ENCODE results near the gene RUNX3. TPM values are rescaled to one million over a fixed set of nuclear protein-coding genes. Genes with fewer than 3 reads are reported as not detected.

Gene RUNX3
- total and polyA plus RNA-seq, 2 donors (not counting 3 experiments of a cell fraction or from before 2014, with no cell fraction given) = not detected

GRCh38 chr1:24849672-24850295 is 80.3 kb downstream of the RUNX3 start:
- Histone ChIP-seq H3K79me2 (ENCODE audit: control insufficient read depth, insufficient read depth, low read length) (no peaks in the 10 kb centered on the region), H3K9me1 (replicated peaks; ENCODE audit: control insufficient read depth, extremely low read depth, insufficient read depth, low read length) (no peaks in the 10 kb centered on the region), H3K9me3 (replicated peaks; ENCODE audit: control insufficient read depth, insufficient read depth, low read length) (no peaks in the 10 kb centered on the region), H3K27ac (ENCODE audit: insufficient read depth, low read depth, low read length) (no peak overlapping the region), H4K20me1 (replicated peaks; ENCODE audit: control insufficient read depth, extremely low read depth, insufficient read depth, low read length) (no peaks in the 10 kb centered on the region), H2AFZ (ENCODE audit: low read depth, low read length) (no peak overlapping the region), H3K4me3 (replicated peaks in 1 of 3; ENCODE audit: insufficient read depth in 1 of 3, low read depth in 1 of 3, low read length in 3 of 3) (no peak overlapping the region), H3K36me3 (ENCODE audit: control insufficient read depth in 2 of 2, extremely low read depth in 1 of 2, insufficient read depth in 2 of 2, low read length in 2 of 2) (no peaks in the 10 kb centered on the region), H3K9ac (replicated peaks; ENCODE audit: extremely low read depth, insufficient read depth, low read length) (no peak overlapping the region), H3K27me3 (ENCODE audit: control insufficient read depth in 2 of 2, insufficient read depth in 2 of 2, low read length in 2 of 2) (no peaks in the 10 kb centered on the region), H3K4me1 (ENCODE audit: control insufficient read depth, extremely low read depth, insufficient read depth, low read length) (peaks cover 23% of the 10 kb centered on the region), H3K4me2 (ENCODE audit: insufficient read depth, low read length) (no peak overlapping the region)
- CTCF ChIA-PET = interaction anchor here (0.6 to 5.5 kb wide), 7 partner anchors 13 to 251 kb away, joined by 3 to 37 read pairs (median 6); no protein-coding TSS in a partner anchor
- no TSS peak for BruUV-seq (replicated peaks)
- POLR2A ChIA-PET = interaction anchor here (0.6 to 2.1 kb wide), 2 partner anchors 105 to 252 kb away, joined by 5 to 6 read pairs; partner anchors contain the start of gene CLIC4
- DNase-seq (ENCODE audit: low read depth, low spot score) (peak; percentile 47), FAIRE-seq (no peak)
- dilution Hi-C loops (cut with MboI; ENCODE audit: extremely low pct_ligation_motif_present, low sequenced_read_pairs) = no loop called here
- intact Hi-C loops (cut with micrococcal nuclease) = loop anchor here (2.0 kb wide), 1 partner anchor 355 kb away; no protein-coding TSS in a partner anchor
- TF ChIP-seq MYC (IDR thresholded peaks at IDR 0.05; ENCODE audit: low read depth, low read length) = no peak
- no peak for TF ChIP-seq MAX (IDR thresholded peaks at IDR 0.05; ENCODE audit: insufficient read depth, insufficient read length)
- TF ChIP-seq CTCF (IDR thresholded peaks at IDR 0.05; ENCODE audit: extremely low read depth in 1 of 2, insufficient read depth in 1 of 2, low read depth in 1 of 2, low read length in 2 of 2) = peak in 1 of 2 donors; percentile 26

Small RNAs within 50 kb of the gene (microRNA-seq; reads per million reads assigned to microRNA genes)
- gene MIR6731 (ENCODE audit: borderline number of aligned reads, borderline replicate concordance) = not detected

Small RNAs within 50 kb of the gene (small RNA-seq; reads per million reads assigned to genes)
- gene MIR6731 (ENCODE audit: insufficient read depth, insufficient read length, low read depth, low replicate concordance) = not detected

Other genes starting within 250 kb of the RUNX3 start
- gene CLIC4, start 184.8 kb downstream of the RUNX3 start, total RNA-seq = 330 and 333 TPM in 2 replicates
- 76.6 and 97.5 TPM in 2 replicates for gene CLIC4, start 184.8 kb downstream of the RUNX3 start, polyA plus RNA-seq